K562 (cell line): ENCODE results near the gene VPS13D. TPM values are rescaled to one million over a fixed set of nuclear protein-coding genes. Genes with fewer than 3 reads are reported as not detected.

ENCODE experiments used
- CBX1 ChIP-seq: sonication (generic); IDR thresholded peaks from 2 replicates; pipeline ENCODE4 v1.6.1; 2016; ENCODE audit warnings: antibody characterized with exemption, low read depth, mild to moderate bottlenecking
- CCAR2 ChIP-seq: fragments of 200-400 bp; formaldehyde crosslinking; IDR thresholded peaks from 2 replicates; pipeline ENCODE4 v1.6.1; 2017; ENCODE audit warnings: mild to moderate bottlenecking, low read depth, low read length
- MCM3 ChIP-seq: fragments of 450-650 bp; IDR thresholded peaks from 2 replicates; pipeline ENCODE4 v1.6.1; 2016
- NR4A1 ChIP-seq, 2 experiments: fragments of 250-450 bp in 1 of 2; fragments of 450-650 bp in 1 of 2; sonication (Bioruptor Pico) in 1 of 2; IDR thresholded peaks; 2 replicates each; pipeline versions ENCODE4 v1.4.0 to v1.6.1; 2016 to 2020; ENCODE audit warnings: mild to moderate bottlenecking in 2 of 2, missing compliant biosample characterization in 1 of 2, missing genetic modification characterization in 1 of 2, moderate library complexity in 1 of 2
- POLR2AphosphoS2 ChIP-seq: IDR thresholded peaks from 2 replicates; pipeline ENCODE4 v1.6.1; 2012; ENCODE audit warnings: low read length, improper control_type of control experiment
- PRMT5 ChIP-seq: sonication (generic); formaldehyde crosslinking; IDR thresholded peaks from 2 replicates; pipeline ENCODE4 v1.5.0; 2020; ENCODE audit warnings: missing genetic modification reagents
- SP2 ChIP-seq: IDR thresholded peaks from 2 replicates; pipeline ENCODE4 v1.6.1; 2011; ENCODE audit warnings: mild to moderate bottlenecking, low read depth, low read length, moderate library complexity; ENCODE audit not compliant: poor library complexity, severe bottlenecking; ENCODE audit errors: extremely low read depth
- polyA plus RNA-seq, 8 experiments: library from polyadenylated mRNA; depleted of rRNA in 4 of 8; stranded (reverse) in 5 of 8; unstranded in 3 of 8; fragments of >200 nt; fragmentation: Nextera tagmentation in 2 of 8; fragmentation: Illumina TruSeq in 1 of 8; extraction: Ambion mirVana in 2 of 8; extraction: Trizol in 1 of 8; gene quantifications; 2 replicates each; pipeline versions ENCODE4 v1.2.1 to v1.2.3, GENCODE V29; 2011 to 2014; ENCODE audit warnings: inconsistent platforms in 1 of 8, missing spikeins in 1 of 8
- total RNA-seq, 7 experiments: library from RNA; depleted of rRNA in 6 of 7; stranded (reverse); fragments of >200 nt in 6 of 7; fragmentation: Illumina TruSeq in 2 of 7; extraction: Trizol in 2 of 7; gene quantifications; 2 replicates each; pipeline versions ENCODE4 v1.2.1 to v1.2.3, GENCODE V29; 2011 to 2021; ENCODE audit warnings: low replicate concordance in 1 of 7
- TF ChIP-seq, protein P1 (sequence below): IDR thresholded peaks from 2 replicates; pipeline ENCODE4 v1.6.1; 2012; ENCODE audit warnings: low read depth, low read length, improper control_type of control experiment, borderline replicate concordance
- TF ChIP-seq, protein P2 (sequence below): fragments of 150-350 bp; IDR thresholded peaks from 2 replicates; pipeline ENCODE4 v1.6.1; 2014; ENCODE audit warnings: low read depth, mild to moderate bottlenecking, low read length, borderline replicate concordance
- TF ChIP-seq, protein P3 (sequence below): fragments of 250-450 bp; sonication (Bioruptor Pico); IDR thresholded peaks from 2 replicates; pipeline ENCODE4 v1.5.0; 2020; ENCODE audit warnings: mild to moderate bottlenecking, borderline replicate concordance
- TF ChIP-seq, protein P4 (sequence below), 2 experiments: fragments of 150-350 bp in 1 of 2; IDR thresholded peaks; 2 replicates each; pipeline ENCODE4 v1.6.1; 2012 to 2016; ENCODE audit warnings: low read depth in 2 of 2, low read length in 2 of 2, mild to moderate bottlenecking in 1 of 2, moderate library complexity in 1 of 2
- TF ChIP-seq, protein P5 (sequence below): fragments of 450-650 bp; formaldehyde crosslinking; IDR thresholded peaks from 2 replicates; pipeline ENCODE4 v1.4.0; 2020; ENCODE audit warnings: mild to moderate bottlenecking, mixed read lengths

VPS13D gene
- total and polyA plus RNA-seq, 9 of the 15 experiments (the other 6 are each of a cell fraction or from before 2014, with no cell fraction given), result 6.1 to 51.5 (median 38.5) TPM

DNA sequence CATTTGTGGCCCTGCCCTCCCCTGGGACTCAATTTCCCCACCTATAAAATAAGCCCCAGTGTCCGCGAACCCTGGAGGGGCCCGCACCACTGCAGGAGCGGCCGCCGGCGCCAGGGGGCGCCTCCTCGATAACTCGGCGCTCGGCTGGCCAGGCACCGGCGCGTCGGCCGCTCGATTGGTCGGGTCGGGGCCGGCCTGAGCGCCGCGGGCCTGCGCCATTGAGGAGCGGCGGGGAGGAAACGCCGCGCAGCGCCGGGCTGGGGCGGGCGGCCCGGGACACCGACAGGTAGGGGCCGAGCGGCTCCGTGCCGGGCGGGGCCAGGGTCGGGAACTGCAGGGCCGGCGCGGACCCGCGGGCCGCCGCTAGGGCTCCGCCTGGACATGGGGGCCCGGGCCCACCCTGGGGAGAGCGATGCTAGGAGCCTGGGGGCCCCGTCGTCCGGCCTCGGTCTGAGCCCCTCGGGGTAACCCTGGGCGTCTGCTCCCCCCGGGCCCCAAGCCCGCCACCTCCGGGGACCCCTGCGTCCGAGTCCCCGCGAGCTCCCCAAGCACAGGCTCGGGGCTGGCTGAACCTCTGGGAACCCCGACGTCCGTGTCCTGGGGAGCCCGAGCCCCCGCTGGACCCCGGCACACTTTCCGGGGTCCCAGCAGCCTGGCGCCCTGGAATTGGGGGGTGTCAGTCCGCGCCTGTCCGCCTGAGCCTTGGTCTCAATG is at the start of gene VPS13D (continued):
- TF ChIP-seq PRMT5 (CRISPR knock-in tag), result no peak
- no peak for TF ChIP-seq SP2
- no peak; the same call in 1 of the 2 replicates for TF ChIP-seq CBX1
- TF ChIP-seq, protein P1, sequence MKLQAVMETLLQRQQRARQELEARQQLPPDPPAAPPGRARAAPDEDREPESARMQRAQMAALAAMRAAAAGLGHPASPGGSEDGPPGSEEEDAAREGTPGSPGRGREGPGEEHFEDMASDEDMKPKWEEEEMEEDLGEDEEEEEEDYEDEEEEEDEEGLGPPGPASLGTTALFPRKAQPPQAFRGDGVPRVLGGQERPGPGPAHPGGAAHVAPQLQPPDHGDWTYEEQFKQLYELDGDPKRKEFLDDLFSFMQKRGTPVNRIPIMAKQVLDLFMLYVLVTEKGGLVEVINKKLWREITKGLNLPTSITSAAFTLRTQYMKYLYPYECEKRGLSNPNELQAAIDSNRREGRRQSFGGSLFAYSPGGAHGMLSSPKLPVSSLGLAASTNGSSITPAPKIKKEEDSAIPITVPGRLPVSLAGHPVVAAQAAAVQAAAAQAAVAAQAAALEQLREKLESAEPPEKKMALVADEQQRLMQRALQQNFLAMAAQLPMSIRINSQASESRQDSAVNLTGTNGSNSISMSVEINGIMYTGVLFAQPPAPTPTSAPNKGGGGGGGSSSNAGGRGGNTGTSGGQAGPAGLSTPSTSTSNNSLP, result no peak
- TF ChIP-seq, protein P2, sequence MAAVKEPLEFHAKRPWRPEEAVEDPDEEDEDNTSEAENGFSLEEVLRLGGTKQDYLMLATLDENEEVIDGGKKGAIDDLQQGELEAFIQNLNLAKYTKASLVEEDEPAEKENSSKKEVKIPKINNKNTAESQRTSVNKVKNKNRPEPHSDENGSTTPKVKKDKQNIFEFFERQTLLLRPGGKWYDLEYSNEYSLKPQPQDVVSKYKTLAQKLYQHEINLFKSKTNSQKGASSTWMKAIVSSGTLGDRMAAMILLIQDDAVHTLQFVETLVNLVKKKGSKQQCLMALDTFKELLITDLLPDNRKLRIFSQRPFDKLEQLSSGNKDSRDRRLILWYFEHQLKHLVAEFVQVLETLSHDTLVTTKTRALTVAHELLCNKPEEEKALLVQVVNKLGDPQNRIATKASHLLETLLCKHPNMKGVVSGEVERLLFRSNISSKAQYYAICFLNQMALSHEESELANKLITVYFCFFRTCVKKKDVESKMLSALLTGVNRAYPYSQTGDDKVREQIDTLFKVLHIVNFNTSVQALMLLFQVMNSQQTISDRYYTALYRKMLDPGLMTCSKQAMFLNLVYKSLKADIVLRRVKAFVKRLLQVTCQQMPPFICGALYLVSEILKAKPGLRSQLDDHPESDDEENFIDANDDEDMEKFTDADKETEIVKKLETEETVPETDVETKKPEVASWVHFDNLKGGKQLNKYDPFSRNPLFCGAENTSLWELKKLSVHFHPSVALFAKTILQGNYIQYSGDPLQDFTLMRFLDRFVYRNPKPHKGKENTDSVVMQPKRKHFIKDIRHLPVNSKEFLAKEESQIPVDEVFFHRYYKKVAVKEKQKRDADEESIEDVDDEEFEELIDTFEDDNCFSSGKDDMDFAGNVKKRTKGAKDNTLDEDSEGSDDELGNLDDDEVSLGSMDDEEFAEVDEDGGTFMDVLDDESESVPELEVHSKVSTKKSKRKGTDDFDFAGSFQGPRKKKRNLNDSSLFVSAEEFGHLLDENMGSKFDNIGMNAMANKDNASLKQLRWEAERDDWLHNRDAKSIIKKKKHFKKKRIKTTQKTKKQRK, result 0 out of 2 replicates have a peak, but pooled peaks have one; percentile 41
- TF ChIP-seq, protein P3, sequence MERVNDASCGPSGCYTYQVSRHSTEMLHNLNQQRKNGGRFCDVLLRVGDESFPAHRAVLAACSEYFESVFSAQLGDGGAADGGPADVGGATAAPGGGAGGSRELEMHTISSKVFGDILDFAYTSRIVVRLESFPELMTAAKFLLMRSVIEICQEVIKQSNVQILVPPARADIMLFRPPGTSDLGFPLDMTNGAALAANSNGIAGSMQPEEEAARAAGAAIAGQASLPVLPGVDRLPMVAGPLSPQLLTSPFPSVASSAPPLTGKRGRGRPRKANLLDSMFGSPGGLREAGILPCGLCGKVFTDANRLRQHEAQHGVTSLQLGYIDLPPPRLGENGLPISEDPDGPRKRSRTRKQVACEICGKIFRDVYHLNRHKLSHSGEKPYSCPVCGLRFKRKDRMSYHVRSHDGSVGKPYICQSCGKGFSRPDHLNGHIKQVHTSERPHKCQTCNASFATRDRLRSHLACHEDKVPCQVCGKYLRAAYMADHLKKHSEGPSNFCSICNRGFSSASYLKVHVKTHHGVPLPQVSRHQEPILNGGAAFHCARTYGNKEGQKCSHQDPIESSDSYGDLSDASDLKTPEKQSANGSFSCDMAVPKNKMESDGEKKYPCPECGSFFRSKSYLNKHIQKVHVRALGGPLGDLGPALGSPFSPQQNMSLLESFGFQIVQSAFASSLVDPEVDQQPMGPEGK (CRISPR knock-in tag), result no peak
- TF ChIP-seq CCAR2, result no peak
- TF ChIP-seq, protein P4, sequence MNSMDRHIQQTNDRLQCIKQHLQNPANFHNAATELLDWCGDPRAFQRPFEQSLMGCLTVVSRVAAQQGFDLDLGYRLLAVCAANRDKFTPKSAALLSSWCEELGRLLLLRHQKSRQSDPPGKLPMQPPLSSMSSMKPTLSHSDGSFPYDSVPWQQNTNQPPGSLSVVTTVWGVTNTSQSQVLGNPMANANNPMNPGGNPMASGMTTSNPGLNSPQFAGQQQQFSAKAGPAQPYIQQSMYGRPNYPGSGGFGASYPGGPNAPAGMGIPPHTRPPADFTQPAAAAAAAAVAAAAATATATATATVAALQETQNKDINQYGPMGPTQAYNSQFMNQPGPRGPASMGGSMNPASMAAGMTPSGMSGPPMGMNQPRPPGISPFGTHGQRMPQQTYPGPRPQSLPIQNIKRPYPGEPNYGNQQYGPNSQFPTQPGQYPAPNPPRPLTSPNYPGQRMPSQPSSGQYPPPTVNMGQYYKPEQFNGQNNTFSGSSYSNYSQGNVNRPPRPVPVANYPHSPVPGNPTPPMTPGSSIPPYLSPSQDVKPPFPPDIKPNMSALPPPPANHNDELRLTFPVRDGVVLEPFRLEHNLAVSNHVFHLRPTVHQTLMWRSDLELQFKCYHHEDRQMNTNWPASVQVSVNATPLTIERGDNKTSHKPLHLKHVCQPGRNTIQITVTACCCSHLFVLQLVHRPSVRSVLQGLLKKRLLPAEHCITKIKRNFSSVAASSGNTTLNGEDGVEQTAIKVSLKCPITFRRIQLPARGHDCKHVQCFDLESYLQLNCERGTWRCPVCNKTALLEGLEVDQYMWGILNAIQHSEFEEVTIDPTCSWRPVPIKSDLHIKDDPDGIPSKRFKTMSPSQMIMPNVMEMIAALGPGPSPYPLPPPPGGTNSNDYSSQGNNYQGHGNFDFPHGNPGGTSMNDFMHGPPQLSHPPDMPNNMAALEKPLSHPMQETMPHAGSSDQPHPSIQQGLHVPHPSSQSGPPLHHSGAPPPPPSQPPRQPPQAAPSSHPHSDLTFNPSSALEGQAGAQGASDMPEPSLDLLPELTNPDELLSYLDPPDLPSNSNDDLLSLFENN (IDR thresholded peaks at IDR 0.05; ENCODE audit: low read depth in 2 of 2, low read length in 2 of 2), result peak; percentile 41 to 99; a peak in 2 of 4 replicates
- TF ChIP-seq, protein P5, sequence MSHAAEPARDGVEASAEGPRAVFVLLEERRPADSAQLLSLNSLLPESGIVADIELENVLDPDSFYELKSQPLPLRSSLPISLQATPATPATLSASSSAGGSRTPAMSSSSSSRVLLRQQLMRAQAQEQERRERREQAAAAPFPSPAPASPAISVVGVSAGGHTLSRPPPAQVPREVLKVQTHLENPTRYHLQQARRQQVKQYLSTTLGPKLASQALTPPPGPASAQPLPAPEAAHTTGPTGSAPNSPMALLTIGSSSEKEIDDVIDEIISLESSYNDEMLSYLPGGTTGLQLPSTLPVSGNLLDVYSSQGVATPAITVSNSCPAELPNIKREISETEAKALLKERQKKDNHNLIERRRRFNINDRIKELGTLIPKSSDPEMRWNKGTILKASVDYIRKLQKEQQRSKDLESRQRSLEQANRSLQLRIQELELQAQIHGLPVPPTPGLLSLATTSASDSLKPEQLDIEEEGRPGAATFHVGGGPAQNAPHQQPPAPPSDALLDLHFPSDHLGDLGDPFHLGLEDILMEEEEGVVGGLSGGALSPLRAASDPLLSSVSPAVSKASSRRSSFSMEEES (CRISPR knock-in tag), result no peak
- no peak for TF ChIP-seq NR4A1 (CRISPR knock-in tag; IDR thresholded peaks at IDR 0.05)
- TF ChIP-seq NR4A1 (tag; IDR thresholded peaks at IDR 0.05), result 0 out of 2 replicates have a peak, but pooled peaks have one; percentile 60
- no peak for TF ChIP-seq MCM3
- TF ChIP-seq POLR2AphosphoS2, result no peak
